ENCODE results near the gene JPH2. TPM values are rescaled to one million over a fixed set of nuclear protein-coding genes. Genes with fewer than 3 reads are reported as not detected.

The JPH2 gene
- total RNA-seq, 6 donors from 2014 or later, result 3.5 to 9.2 (median 5.0) TPM

DNA sequence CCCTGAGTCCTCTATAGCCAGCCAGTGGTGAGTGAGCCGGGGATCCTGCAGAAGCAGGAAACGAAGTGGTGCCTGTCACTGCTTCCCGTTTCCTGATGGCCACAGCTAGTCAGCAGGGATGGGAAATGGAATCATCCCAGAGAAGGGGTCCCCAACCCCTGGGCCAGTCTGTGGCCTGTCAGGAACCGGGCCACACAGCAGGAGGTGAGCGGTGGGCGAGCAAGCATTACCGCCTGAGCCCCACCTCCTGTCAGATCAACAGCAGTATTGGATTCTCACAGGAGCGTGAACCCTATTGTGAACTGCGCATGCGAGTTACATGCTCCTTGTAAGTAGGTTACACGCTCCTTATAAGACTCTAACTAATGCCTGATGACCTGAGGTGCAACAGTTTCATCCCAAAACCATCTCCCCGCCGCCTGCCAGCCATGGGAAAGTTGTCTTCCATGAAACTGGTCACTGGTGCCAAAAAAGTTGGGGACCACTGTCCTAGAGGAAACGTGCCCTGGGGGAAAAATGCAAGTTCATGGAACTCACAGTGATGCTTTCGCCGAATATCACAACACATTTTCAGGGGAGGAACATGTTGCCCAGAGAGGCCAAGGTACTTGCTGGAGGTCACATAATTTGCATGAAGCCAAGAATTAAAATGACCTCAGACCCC lies 113.8 kb downstream of the JPH2 start:
- H3K4me1 ChIP-seq, result peaks cover 3 to 21% (median 7%) of the 10 kb centered on the region in 4 donors
- WGBS, 2 donors, result 71 to 81% methylated on average over 15 to 16 of the region's 16 CpGs
- DNase-seq (no peak), ATAC-seq (ENCODE audit: low FRiP score in 2 of 2) (no peak)
- H3K27me3 ChIP-seq, result no peaks in the 10 kb centered on the region
- TF ChIP-seq, protein P1, sequence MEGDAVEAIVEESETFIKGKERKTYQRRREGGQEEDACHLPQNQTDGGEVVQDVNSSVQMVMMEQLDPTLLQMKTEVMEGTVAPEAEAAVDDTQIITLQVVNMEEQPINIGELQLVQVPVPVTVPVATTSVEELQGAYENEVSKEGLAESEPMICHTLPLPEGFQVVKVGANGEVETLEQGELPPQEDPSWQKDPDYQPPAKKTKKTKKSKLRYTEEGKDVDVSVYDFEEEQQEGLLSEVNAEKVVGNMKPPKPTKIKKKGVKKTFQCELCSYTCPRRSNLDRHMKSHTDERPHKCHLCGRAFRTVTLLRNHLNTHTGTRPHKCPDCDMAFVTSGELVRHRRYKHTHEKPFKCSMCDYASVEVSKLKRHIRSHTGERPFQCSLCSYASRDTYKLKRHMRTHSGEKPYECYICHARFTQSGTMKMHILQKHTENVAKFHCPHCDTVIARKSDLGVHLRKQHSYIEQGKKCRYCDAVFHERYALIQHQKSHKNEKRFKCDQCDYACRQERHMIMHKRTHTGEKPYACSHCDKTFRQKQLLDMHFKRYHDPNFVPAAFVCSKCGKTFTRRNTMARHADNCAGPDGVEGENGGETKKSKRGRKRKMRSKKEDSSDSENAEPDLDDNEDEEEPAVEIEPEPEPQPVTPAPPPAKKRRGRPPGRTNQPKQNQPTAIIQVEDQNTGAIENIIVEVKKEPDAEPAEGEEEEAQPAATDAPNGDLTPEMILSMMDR (IDR thresholded peaks at IDR 0.05), result no peak
- TF ChIP-seq POLR2AphosphoS5 (IDR thresholded peaks at IDR 0.05) (no peak), POLR2A (IDR thresholded peaks at IDR 0.05) (no peak), EP300 (IDR thresholded peaks at IDR 0.05) (no peak)
- H3K36me3 ChIP-seq, result peaks cover 0 to 9% (median 2%) of the 10 kb centered on the region in 4 donors
- no peak overlapping the region for H3K27ac ChIP-seq
- no peaks in the 10 kb centered on the region for H3K9me3 ChIP-seq
- no peak overlapping the region for H3K4me3 ChIP-seq

DNA sequence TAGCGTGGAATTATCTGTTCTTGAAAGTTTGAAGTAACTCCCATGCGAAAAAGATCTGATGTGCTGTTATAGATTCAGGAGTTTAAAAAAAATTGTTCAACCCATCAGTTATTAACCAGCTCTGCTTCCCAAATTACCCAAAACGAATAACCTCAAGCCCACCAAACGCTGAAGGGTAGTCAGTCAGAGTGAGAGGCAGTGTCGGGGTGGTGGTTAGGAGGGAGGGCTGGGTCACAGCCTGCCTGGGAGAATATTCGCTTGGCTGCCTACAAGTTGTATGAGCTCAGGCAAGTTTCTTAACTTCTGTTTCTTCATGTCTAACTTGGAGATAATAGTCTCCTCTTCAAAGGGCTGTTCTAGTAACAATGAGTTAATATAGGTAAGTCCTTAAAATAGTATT lies 114.6 kb downstream of the JPH2 start:
- TF ChIP-seq EP300 (IDR thresholded peaks at IDR 0.05), result no peak
- no peak for TF ChIP-seq POLR2A (IDR thresholded peaks at IDR 0.05)
- TF ChIP-seq, protein P1 (IDR thresholded peaks at IDR 0.05), result no peak
- no peak for TF ChIP-seq POLR2AphosphoS5 (IDR thresholded peaks at IDR 0.05)

DNA sequence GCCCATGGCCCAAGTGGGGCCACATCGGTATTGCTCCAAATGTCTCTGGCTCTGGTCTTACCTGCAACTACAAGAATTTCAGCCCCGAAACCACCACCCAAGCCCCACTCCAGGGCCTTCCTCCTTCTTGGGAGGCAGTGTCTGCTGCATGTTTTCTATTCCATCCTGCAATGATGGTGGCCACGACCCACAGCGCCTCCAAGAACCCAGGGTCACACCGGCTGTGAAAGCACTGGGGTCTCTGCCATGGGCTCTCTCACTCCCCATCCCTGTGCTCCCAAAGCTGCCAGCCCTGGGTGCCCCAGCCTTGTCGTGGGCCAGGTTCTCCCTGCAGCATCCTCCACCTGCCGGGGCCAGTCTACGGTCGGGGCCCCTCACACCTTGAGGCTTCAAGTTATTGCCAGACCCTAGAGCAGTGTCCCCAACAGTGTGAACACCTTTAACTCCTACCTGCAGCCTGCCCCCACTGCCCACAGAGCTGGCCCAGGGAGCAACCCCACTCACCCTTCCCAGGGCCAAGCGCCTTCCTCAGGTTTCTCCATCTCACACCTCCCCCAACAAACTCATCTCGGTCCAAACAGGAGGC lies 115.4 kb downstream of the JPH2 start:
- H3K36me3 ChIP-seq, result peaks cover 0 to 17% (median 3%) of the 10 kb centered on the region in 4 donors
- H3K4me3 ChIP-seq, result no peak overlapping the region
- TF ChIP-seq POLR2A (IDR thresholded peaks at IDR 0.05), result no peak
- TF ChIP-seq, protein P1 (IDR thresholded peaks at IDR 0.05), result no peak
- no peak for TF ChIP-seq EP300 (IDR thresholded peaks at IDR 0.05)
- TF ChIP-seq POLR2AphosphoS5 (IDR thresholded peaks at IDR 0.05), result no peak
- DNase-seq, result no peak
- WGBS, 2 donors, result 88 to 91% methylated on average over 8 to 11 of the region's 11 CpGs
- H3K27me3 ChIP-seq, result no peaks in the 10 kb centered on the region
- H3K4me1 ChIP-seq, result peaks cover 3 to 21% (median 7%) of the 10 kb centered on the region in 4 donors
- no peak for ATAC-seq (ENCODE audit: low FRiP score in 2 of 2)
- no peaks in the 10 kb centered on the region for H3K9me3 ChIP-seq
- no peak overlapping the region for H3K27ac ChIP-seq

More for the DNA sequence above, 114.6 kb downstream of the JPH2 start:
- H3K27me3 ChIP-seq, result no peaks in the 10 kb centered on the region
- no peak overlapping the region for H3K27ac ChIP-seq
- 60 to 66% methylated on average over 6 of the region's 6 CpGs for WGBS, 2 donors
- ATAC-seq (ENCODE audit: low FRiP score in 2 of 2) (no peak), DNase-seq (no peak)
- peaks cover 0 to 9% (median 2%) of the 10 kb centered on the region in 4 donors for H3K36me3 ChIP-seq
- no peak overlapping the region for H3K4me3 ChIP-seq
- H3K9me3 ChIP-seq, result no peaks in the 10 kb centered on the region
- peaks cover 3 to 21% (median 7%) of the 10 kb centered on the region in 4 donors for H3K4me1 ChIP-seq

DNA sequence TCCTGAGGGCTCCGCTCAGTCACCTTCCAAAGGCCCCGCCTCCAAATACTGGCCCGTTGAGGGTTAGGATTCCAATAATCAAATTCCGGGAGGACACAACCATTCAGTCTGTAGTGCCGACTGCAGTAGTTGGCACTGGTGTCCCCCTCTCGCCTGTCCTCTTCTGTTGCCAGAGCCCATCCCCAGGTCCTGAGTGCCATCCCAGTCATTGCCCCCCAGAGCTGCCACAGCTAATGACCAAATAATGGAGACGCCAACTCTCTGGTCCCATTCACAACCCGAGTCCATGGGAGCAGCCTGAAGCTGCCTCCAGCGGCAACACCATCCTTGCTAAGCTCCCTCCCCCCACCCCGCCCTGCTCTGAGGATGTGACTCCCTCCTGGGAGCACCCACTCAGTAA lies 115.9 kb downstream of the JPH2 start:
- Histone ChIP-seq H3K4me1 (peaks cover 3 to 21% (median 7%) of the 10 kb centered on the region in 4 donors), H3K4me3 (no peak overlapping the region), H3K27ac (no peak overlapping the region), H3K27me3 (no peaks in the 10 kb centered on the region), H3K9me3 (no peaks in the 10 kb centered on the region), H3K36me3 (peaks cover 0 to 23% (median 5%) of the 10 kb centered on the region in 4 donors)
- ATAC-seq (ENCODE audit: low FRiP score in 2 of 2) (no peak), DNase-seq (no peak)
- TF ChIP-seq EP300 (IDR thresholded peaks at IDR 0.05), result no peak
- TF ChIP-seq, protein P1 (IDR thresholded peaks at IDR 0.05), result no peak
- no peak for TF ChIP-seq POLR2A (IDR thresholded peaks at IDR 0.05)
- TF ChIP-seq POLR2AphosphoS5 (IDR thresholded peaks at IDR 0.05), result no peak
- WGBS, 2 donors, result 74 to 92% methylated on average over 4 to 10 of the region's 10 CpGs
